WTC11 (cell line): ENCODE data around the gene ORAI2. TPM values are rescaled to one million over a fixed set of nuclear protein-coding genes. Genes with fewer than 3 reads are reported as not detected.
A peak's percentile ranks its signal among the peaks of the same experiment; 100 is the strongest.

Experiments used
- ATAC-seq: fragments of 200-7000 bp; cut with Tn5 transposase; 2 replicates; pipeline ENCODE4 v1.10.0; 2021; ENCODE audit warnings: mild to moderate bottlenecking, moderate library complexity
- CTCF ChIA-PET: fragments of 300-600 bp; sonication (Branson Sonifier 250); formaldehyde crosslinking; loops from one replicate; lab custom pipeline; 2021; ENCODE audit warnings: antibody characterized with exemption; lab: Charles Lee
- POLR2A ChIA-PET: fragments of 350-600 bp; sonication (Branson Sonifier 250); formaldehyde crosslinking; loops from one replicate; lab custom pipeline; 2021; ENCODE audit warnings: antibody characterized with exemption; lab: Charles Lee
- DNase-seq: peaks from one replicate; pipeline ENCODE4 v3.0.0; 2021; ENCODE audit warnings: low spot score
- H3K27ac Mint-ChIP-seq: 2 replicates; pipeline ENCODE4 v1.8.0; 2021; ENCODE audit warnings: mixed read lengths
- H3K27me3 Mint-ChIP-seq: 2 replicates; pipeline ENCODE4 v1.8.0; 2021; ENCODE audit warnings: low read depth, mild to moderate bottlenecking, moderate library complexity, mixed read lengths
- H3K36me3 Mint-ChIP-seq: 2 replicates; pipeline ENCODE4 v1.8.0; 2021; ENCODE audit warnings: mixed read lengths
- H3K4me1 Mint-ChIP-seq: 2 replicates; pipeline ENCODE4 v1.8.0; 2022; ENCODE audit warnings: mixed read lengths
- H3K4me3 Mint-ChIP-seq: 2 replicates; pipeline ENCODE4 v1.8.0; 2021; ENCODE audit warnings: mild to moderate bottlenecking, moderate library complexity, mixed read lengths
- H3K9me3 Mint-ChIP-seq: 2 replicates; pipeline ENCODE4 v1.8.0; 2021; ENCODE audit warnings: mixed read lengths
- CBFB ChIP-seq: sonication (generic); formaldehyde crosslinking; IDR thresholded peaks from 2 replicates; pipeline ENCODE4 v1.8.1; 2022; ENCODE audit warnings: mild to moderate bottlenecking, low read depth, missing genetic modification reagents
- CDX4 ChIP-seq: fragments of 250-450 bp; sonication (Bioruptor Pico); IDR thresholded peaks from 2 replicates; pipeline ENCODE4 v1.9.0; 2021; ENCODE audit warnings: moderate library complexity, mild to moderate bottlenecking, inconsistent platforms, borderline replicate concordance
- CREB1 ChIP-seq: sonication (generic); formaldehyde crosslinking; IDR thresholded peaks from 2 replicates; pipeline ENCODE4 v1.8.0; 2023; ENCODE audit warnings: mild to moderate bottlenecking, missing genetic modification reagents
- CTCF ChIP-seq: fragments of 200-600 bp; IDR thresholded peaks from 2 replicates; pipeline ENCODE4 v1.8.0; 2022; ENCODE audit warnings: antibody characterized with exemption
- EMX1 ChIP-seq: fragments of 250-450 bp; sonication (Bioruptor Pico); IDR thresholded peaks from 2 replicates; pipeline ENCODE4 v1.8.0; 2021; ENCODE audit warnings: mild to moderate bottlenecking
- FOXJ3 ChIP-seq: sonication (generic); formaldehyde crosslinking; IDR thresholded peaks from 2 replicates; pipeline ENCODE4 v1.9.0; 2021; ENCODE audit warnings: missing genetic modification reagents, mild to moderate bottlenecking, borderline replicate concordance
- GRHL2 ChIP-seq: fragments of 250-450 bp; sonication (Bioruptor Pico); IDR thresholded peaks from 2 replicates; pipeline ENCODE4 v1.8.0; 2022; ENCODE audit warnings: mild to moderate bottlenecking, moderate library complexity; ENCODE audit not compliant: insufficient replicate concordance, severe bottlenecking
- GTF2I ChIP-seq: fragments of 250-450 bp; sonication (Bioruptor Pico); conservative IDR thresholded peaks from 2 replicates; pipeline ENCODE4 v1.4.0; 2021; ENCODE audit warnings: mild to moderate bottlenecking
- HMGXB4 ChIP-seq: sonication (generic); formaldehyde crosslinking; IDR thresholded peaks from 2 replicates; pipeline ENCODE4 v1.8.1; 2023; ENCODE audit warnings: mild to moderate bottlenecking, moderate library complexity, missing genetic modification reagents
- MXD4 ChIP-seq: fragments of 250-450 bp; sonication (Bioruptor Pico); IDR thresholded peaks from 2 replicates; pipeline ENCODE4 v1.8.0; 2021; ENCODE audit warnings: mild to moderate bottlenecking, moderate library complexity, borderline replicate concordance
- NFE2L1 ChIP-seq: sonication (generic); formaldehyde crosslinking; IDR thresholded peaks from 2 replicates; pipeline ENCODE4 v1.8.1; 2023; ENCODE audit warnings: missing genetic modification reagents
- NR1H2 ChIP-seq: sonication (generic); formaldehyde crosslinking; IDR thresholded peaks from 2 replicates; pipeline ENCODE4 v1.9.0; 2021; ENCODE audit warnings: mild to moderate bottlenecking, moderate library complexity, missing genetic modification reagents
- PRRX2 ChIP-seq: fragments of 250-450 bp; sonication (Bioruptor Pico); IDR thresholded peaks from 2 replicates; pipeline ENCODE4 v1.8.0; 2021; ENCODE audit warnings: mild to moderate bottlenecking
- RELA ChIP-seq: sonication (generic); formaldehyde crosslinking; IDR thresholded peaks from 2 replicates; pipeline ENCODE4 v1.8.1; 2022; ENCODE audit warnings: missing genetic modification reagents, mild to moderate bottlenecking, borderline replicate concordance
- SOX15 ChIP-seq: fragments of 250-450 bp; sonication (Bioruptor Pico); IDR thresholded peaks from 2 replicates; pipeline ENCODE4 v1.9.0; 2021; ENCODE audit warnings: mild to moderate bottlenecking
- TEAD1 ChIP-seq: sonication (generic); formaldehyde crosslinking; IDR thresholded peaks from 2 replicates; pipeline ENCODE4 v1.8.0; 2022; ENCODE audit warnings: mild to moderate bottlenecking, missing genetic modification reagents
- ZNF121 ChIP-seq: sonication (generic); formaldehyde crosslinking; IDR thresholded peaks from 2 replicates; pipeline ENCODE4 v1.8.0; 2023; ENCODE audit warnings: missing genetic modification reagents
- ZNF219 ChIP-seq: sonication (generic); formaldehyde crosslinking; IDR thresholded peaks from 2 replicates; pipeline ENCODE4 v1.8.0; 2023; ENCODE audit warnings: missing genetic modification reagents, mild to moderate bottlenecking, borderline replicate concordance
- ZNF263 ChIP-seq: sonication (generic); formaldehyde crosslinking; IDR thresholded peaks from 2 replicates; pipeline ENCODE4 v1.8.1; 2022; ENCODE audit warnings: low read depth, mild to moderate bottlenecking, moderate library complexity, missing genetic modification reagents
- total RNA-seq: library from RNA; stranded (reverse); gene quantifications from 3 replicates; pipeline ENCODE4 v1.2.3, GENCODE V29; 2021

Gene ORAI2
- total RNA-seq, 1 experiment from 2014 or later, result 22.2 TPM

- Mint-ChIP-seq H3K27ac (no peak overlapping the region), H3K4me1 (no peaks in the 10 kb centered on the region), H3K9me3 (peaks cover 19% of the 10 kb centered on the region), H3K27me3 (no peaks in the 10 kb centered on the region; the same call in 1 of the 2 replicates), H3K36me3 (peaks cover 82% of the 10 kb centered on the region), H3K4me3 (no peak overlapping the region)
- ChIA-PET CTCF (no interaction called here), POLR2A (no interaction called here)
- DNase-seq (no peak), ATAC-seq (no peak)
- no peak for TF ChIP-seq SOX15 (CRISPR knock-in tag)
- TF ChIP-seq ZNF121 (CRISPR knock-in tag), result peak; percentile 75; the same call in 1 of the 2 replicates
Measured at GRCh38 chr7:102409340-102409739, 24.0 kb upstream of the ORAI2 start.

GRCh38 chr7:102410123-102410522 lies 23.3 kb upstream of the ORAI2 start:
- H3K36me3 Mint-ChIP-seq, result peaks cover 81% of the 10 kb centered on the region
- ATAC-seq, result no peak
- CTCF ChIA-PET, result no interaction called here

GRCh38 chr7:102410918-102411317 lies 22.5 kb upstream of the ORAI2 start:
- H3K27me3 Mint-ChIP-seq, result no peaks in the 10 kb centered on the region; the same call in 1 of the 2 replicates
- H3K27ac Mint-ChIP-seq, result no peak overlapping the region
- peaks cover 19% of the 10 kb centered on the region for H3K9me3 Mint-ChIP-seq
- DNase-seq, result no peak
- TF ChIP-seq TEAD1 (CRISPR knock-in tag), result no peak
- TF ChIP-seq GRHL2 (CRISPR knock-in tag), result no peak
- TF ChIP-seq SOX15 (CRISPR knock-in tag), result no peak
- no peak for TF ChIP-seq MXD4
- no peak for TF ChIP-seq NFE2L1
- TF ChIP-seq NR1H2 (CRISPR knock-in tag), result no peak
- TF ChIP-seq HMGXB4, result no peak
- TF ChIP-seq CBFB (CRISPR knock-in tag), result no peak
- no peak for TF ChIP-seq CREB1 (CRISPR knock-in tag)
- TF ChIP-seq ZNF219 (CRISPR knock-in tag), result no peak
- TF ChIP-seq FOXJ3 (CRISPR knock-in tag), result no peak
- no peak for TF ChIP-seq RELA (CRISPR knock-in tag)
- TF ChIP-seq PRRX2 (CRISPR knock-in tag), result no peak
- ChIA-PET CTCF (no interaction called here), POLR2A (no interaction called here)
- no peak for ATAC-seq
- H3K4me1 Mint-ChIP-seq, result no peaks in the 10 kb centered on the region
- peaks cover 79% of the 10 kb centered on the region for H3K36me3 Mint-ChIP-seq
- no peak overlapping the region for H3K4me3 Mint-ChIP-seq

More at GRCh38 chr7:102410123-102410522, 23.3 kb upstream of the ORAI2 start:
- H3K4me3 Mint-ChIP-seq, result no peak overlapping the region
- H3K9me3 Mint-ChIP-seq, result peaks cover 19% of the 10 kb centered on the region
- H3K27ac Mint-ChIP-seq, result no peak overlapping the region; the same call in 1 of the 2 replicates
- no peaks in the 10 kb centered on the region for H3K4me1 Mint-ChIP-seq
- no peaks in the 10 kb centered on the region; the same call in 1 of the 2 replicates for H3K27me3 Mint-ChIP-seq
- POLR2A ChIA-PET, result no interaction called here
- TF ChIP-seq GTF2I (CRISPR knock-in tag), result no peak
- no peak for TF ChIP-seq CDX4
- no peak for TF ChIP-seq EMX1
- no peak for DNase-seq

GRCh38 chr7:102412548-102412947 lies 20.8 kb upstream of the ORAI2 start:
- ATAC-seq (peak; percentile 90), DNase-seq (peak; percentile 66)
- Mint-ChIP-seq H3K4me1 (no peaks in the 10 kb centered on the region), H3K27ac (no peak overlapping the region; the same call in 1 of the 2 replicates), H3K4me3 (no peak overlapping the region), H3K9me3 (peaks cover 19% of the 10 kb centered on the region), H3K36me3 (peaks cover 76% of the 10 kb centered on the region), H3K27me3 (no peaks in the 10 kb centered on the region; the same call in 1 of the 2 replicates)
- TF ChIP-seq CTCF (peak; percentile 45), ZNF263 (CRISPR knock-in tag) (no peak)
- POLR2A ChIA-PET, result no interaction called here
- CTCF ChIA-PET, result interaction anchor here (0.5 to 1.7 kb wide), 27 partner anchors 8 to 1018 kb away, joined by 3 to 14 read pairs (median 4); partner anchors contain the start of genes ALKBH4, LRWD1, ORAI2 and PRKRIP1
